ENCODE results near the gene SLC9A7.

Gene SLC9A7

GRCh38 chrX:46695491-46695890 lies 63.4 kb downstream of the SLC9A7 start:
- in situ Hi-C loops (cut with HindIII; ENCODE audit: low sequenced_read_pairs) = no loop called here
- no peak for DNase-seq (ENCODE audit: low read depth)
- no peak overlapping the region for H3K4me3 ChIP-seq (ENCODE audit: low read depth, low read length)
- TF ChIP-seq, protein P1, sequence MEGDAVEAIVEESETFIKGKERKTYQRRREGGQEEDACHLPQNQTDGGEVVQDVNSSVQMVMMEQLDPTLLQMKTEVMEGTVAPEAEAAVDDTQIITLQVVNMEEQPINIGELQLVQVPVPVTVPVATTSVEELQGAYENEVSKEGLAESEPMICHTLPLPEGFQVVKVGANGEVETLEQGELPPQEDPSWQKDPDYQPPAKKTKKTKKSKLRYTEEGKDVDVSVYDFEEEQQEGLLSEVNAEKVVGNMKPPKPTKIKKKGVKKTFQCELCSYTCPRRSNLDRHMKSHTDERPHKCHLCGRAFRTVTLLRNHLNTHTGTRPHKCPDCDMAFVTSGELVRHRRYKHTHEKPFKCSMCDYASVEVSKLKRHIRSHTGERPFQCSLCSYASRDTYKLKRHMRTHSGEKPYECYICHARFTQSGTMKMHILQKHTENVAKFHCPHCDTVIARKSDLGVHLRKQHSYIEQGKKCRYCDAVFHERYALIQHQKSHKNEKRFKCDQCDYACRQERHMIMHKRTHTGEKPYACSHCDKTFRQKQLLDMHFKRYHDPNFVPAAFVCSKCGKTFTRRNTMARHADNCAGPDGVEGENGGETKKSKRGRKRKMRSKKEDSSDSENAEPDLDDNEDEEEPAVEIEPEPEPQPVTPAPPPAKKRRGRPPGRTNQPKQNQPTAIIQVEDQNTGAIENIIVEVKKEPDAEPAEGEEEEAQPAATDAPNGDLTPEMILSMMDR (IDR thresholded peaks at IDR 0.05; ENCODE audit: low read depth, low read length, missing control alignments) = no peak

DNA sequence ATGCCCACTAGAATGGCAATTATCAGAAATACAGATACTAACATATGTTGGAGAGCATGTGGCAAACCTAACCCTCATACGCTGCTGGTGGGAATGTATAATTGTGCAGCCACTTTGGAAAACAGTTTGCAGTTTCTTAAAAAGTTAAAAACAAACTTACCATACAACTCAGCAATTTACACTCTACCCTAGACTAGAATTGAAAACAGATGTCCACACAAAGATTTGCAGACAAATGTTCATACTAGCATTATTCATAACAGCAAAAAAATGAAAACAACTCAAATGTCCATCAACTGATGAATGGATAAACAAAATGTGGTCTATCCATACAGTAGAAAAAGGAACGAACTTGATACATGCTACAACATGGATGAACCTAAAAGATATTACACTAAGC lies 64.4 kb downstream of the SLC9A7 start:
- no peak for DNase-seq (ENCODE audit: low read depth)
- TF ChIP-seq, protein P1 (IDR thresholded peaks at IDR 0.05; ENCODE audit: low read depth, low read length, missing control alignments) = no peak
- no peak overlapping the region for H3K4me3 ChIP-seq (ENCODE audit: low read depth, low read length)
- in situ Hi-C loops (cut with HindIII; ENCODE audit: low sequenced_read_pairs) = no loop called here

GRCh38 chrX:46693149-46693548 lies 65.8 kb downstream of the SLC9A7 start:
- TF ChIP-seq, protein P1 (IDR thresholded peaks at IDR 0.05; ENCODE audit: low read depth, low read length, missing control alignments) = no peak
- in situ Hi-C loops (cut with HindIII; ENCODE audit: low sequenced_read_pairs) = no loop called here
- no peak overlapping the region for H3K4me3 ChIP-seq (ENCODE audit: low read depth, low read length)
- DNase-seq (ENCODE audit: low read depth) = no peak

DNA sequence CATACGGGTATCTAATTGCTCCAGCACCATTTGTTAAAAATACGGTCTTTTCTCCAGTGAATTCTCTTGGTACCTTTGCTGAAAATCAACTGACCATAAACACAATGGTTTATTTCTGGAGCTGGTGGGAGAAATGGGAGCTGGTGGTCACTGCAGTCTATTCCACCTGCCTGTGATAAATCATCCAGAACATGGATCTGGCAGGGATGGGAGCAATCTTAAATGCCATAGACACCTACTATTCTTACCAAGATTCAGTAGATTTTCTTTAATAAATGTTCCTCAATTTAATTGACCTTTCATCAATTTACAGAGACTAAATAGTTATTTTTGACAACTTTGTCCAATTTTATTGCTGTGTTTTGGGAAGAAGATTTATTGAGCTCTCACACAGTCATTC lies 68.1 kb downstream of the SLC9A7 start:
- in situ Hi-C loops (cut with HindIII; ENCODE audit: low sequenced_read_pairs) = no loop called here
- TF ChIP-seq, protein P1 (IDR thresholded peaks at IDR 0.05; ENCODE audit: low read depth, low read length, missing control alignments) = no peak
- H3K4me3 ChIP-seq (ENCODE audit: low read depth, low read length) = no peak overlapping the region

GRCh38 chrX:46687619-46688018 lies 71.3 kb downstream of the SLC9A7 start:
- TF ChIP-seq, protein P1 (IDR thresholded peaks at IDR 0.05; ENCODE audit: low read depth, low read length, missing control alignments) = no peak
- in situ Hi-C loops (cut with HindIII; ENCODE audit: low sequenced_read_pairs) = no loop called here
- DNase-seq (ENCODE audit: low read depth) = no peak
- no peak overlapping the region for H3K4me3 ChIP-seq (ENCODE audit: low read depth, low read length)

More for the DNA sequence above, 68.1 kb downstream of the SLC9A7 start:
- no peak for DNase-seq (ENCODE audit: low read depth)

- DNase-seq (ENCODE audit: low read depth) = peak; percentile 6
- H3K4me3 ChIP-seq (ENCODE audit: low read depth, low read length) = no peak overlapping the region
- in situ Hi-C loops (cut with HindIII; ENCODE audit: low sequenced_read_pairs) = no loop called here
- TF ChIP-seq, protein P1 (IDR thresholded peaks at IDR 0.05; ENCODE audit: low read depth, low read length, missing control alignments) = peak; percentile 63
Measured at GRCh38 chrX:46686003-46686645, 72.8 kb downstream of the SLC9A7 start.

Data from astrocyte of the cerebellum (primary cell).